ENCODE results near the gene RRP1B. TPM values are rescaled to one million over a fixed set of nuclear protein-coding genes. Genes with fewer than 3 reads are reported as not detected.
A peak's percentile ranks its signal among the peaks of the same experiment; 100 is the strongest.
"Not testable (repeated sequence)": the region's sequence is repeated elsewhere in the genome, so short reads cannot be mapped to it uniquely, and the experiment has no call there.

The RRP1B gene
- total RNA-seq, 1 donor = 17.4 TPM

GRCh38 chr21:43645136-43645891 is 14.0 kb upstream of the RRP1B start:
- Histone ChIP-seq H3K79me2 (ENCODE audit: insufficient read depth, low read length) (no peaks in the 10 kb centered on the region), H2AFZ (ENCODE audit: low read length) (peak overlapping the region; percentile 64), H3K4me1 (ENCODE audit: insufficient read depth, low read length) (peaks cover 27% of the 10 kb centered on the region), H3K4me3 (ENCODE audit: insufficient read depth, low read length) (peak overlapping the region; percentile 57), H3K27ac (ENCODE audit: low read depth, low read length) (peak overlapping the region; percentile 78), H3K36me3 (ENCODE audit: insufficient read depth, low read length) (no peaks in the 10 kb centered on the region), H3K9me3 (ENCODE audit: low read depth, low read length) (no peaks in the 10 kb centered on the region), H3K27me3 (ENCODE audit: insufficient read depth, low read length) (no peaks in the 10 kb centered on the region), H4K20me1 (ENCODE audit: insufficient read depth, low read length) (no peaks in the 10 kb centered on the region), H3K4me2 (ENCODE audit: insufficient read depth, low read length) (peak overlapping the region; percentile 77)
- peak; percentile 82 for TF ChIP-seq CTCF (IDR thresholded peaks at IDR 0.05; ENCODE audit: extremely low read depth, low read depth, low read length)
- peak; percentile 87 for DNase-seq (ENCODE audit: insufficient read length, low spot score, missing footprints)

GRCh38 chr21:43645976-43646375 is 13.4 kb upstream of the RRP1B start:
- H3K9me3 ChIP-seq (ENCODE audit: low read depth, low read length) = no peaks in the 10 kb centered on the region
- DNase-seq (ENCODE audit: insufficient read length, low spot score, missing footprints) = no peak
- H3K27ac ChIP-seq (ENCODE audit: low read depth, low read length) = peak overlapping the region; percentile 78
- peak overlapping the region; percentile 64 for H2AFZ ChIP-seq (ENCODE audit: low read length)
- no peaks in the 10 kb centered on the region for H4K20me1 ChIP-seq (ENCODE audit: insufficient read depth, low read length)
- H3K4me1 ChIP-seq (ENCODE audit: insufficient read depth, low read length) = peaks cover 26% of the 10 kb centered on the region
- no peak for TF ChIP-seq CTCF (IDR thresholded peaks at IDR 0.05; ENCODE audit: extremely low read depth, low read depth, low read length)
- no peaks in the 10 kb centered on the region for H3K79me2 ChIP-seq (ENCODE audit: insufficient read depth, low read length)
- no peaks in the 10 kb centered on the region for H3K27me3 ChIP-seq (ENCODE audit: insufficient read depth, low read length)
- peak overlapping the region; percentile 57 for H3K4me3 ChIP-seq (ENCODE audit: insufficient read depth, low read length)
- H3K36me3 ChIP-seq (ENCODE audit: insufficient read depth, low read length) = no peaks in the 10 kb centered on the region
- H3K4me2 ChIP-seq (ENCODE audit: insufficient read depth, low read length) = peak overlapping the region; percentile 77

- Histone ChIP-seq H2AFZ (ENCODE audit: low read length) (no peak overlapping the region), H3K27ac (ENCODE audit: low read depth, low read length) (peak overlapping the region; percentile 19), H3K36me3 (ENCODE audit: insufficient read depth, low read length) (no peaks in the 10 kb centered on the region), H3K4me1 (ENCODE audit: insufficient read depth, low read length) (peaks cover 26% of the 10 kb centered on the region), H3K4me2 (ENCODE audit: insufficient read depth, low read length) (peak overlapping the region; percentile 77), H3K4me3 (ENCODE audit: insufficient read depth, low read length) (no peak overlapping the region), H3K27me3 (ENCODE audit: insufficient read depth, low read length) (no peaks in the 10 kb centered on the region), H3K9me3 (ENCODE audit: low read depth, low read length) (no peaks in the 10 kb centered on the region), H4K20me1 (ENCODE audit: insufficient read depth, low read length) (no peaks in the 10 kb centered on the region), H3K79me2 (ENCODE audit: insufficient read depth, low read length) (no peaks in the 10 kb centered on the region)
- DNase-seq (ENCODE audit: insufficient read length, low spot score, missing footprints) = peak; percentile 92
- TF ChIP-seq CTCF (IDR thresholded peaks at IDR 0.05; ENCODE audit: extremely low read depth, low read depth, low read length) = peak; percentile 100
Observed at GRCh38 chr21:43646550-43647260, 12.7 kb upstream of the RRP1B start.

- Histone ChIP-seq H3K27ac (ENCODE audit: low read depth, low read length) (no peak overlapping the region), H3K36me3 (ENCODE audit: insufficient read depth, low read length) (no peaks in the 10 kb centered on the region), H3K9me3 (ENCODE audit: low read depth, low read length) (no peaks in the 10 kb centered on the region), H4K20me1 (ENCODE audit: insufficient read depth, low read length) (no peaks in the 10 kb centered on the region), H3K4me1 (ENCODE audit: insufficient read depth, low read length) (peaks cover 26% of the 10 kb centered on the region), H3K4me2 (ENCODE audit: insufficient read depth, low read length) (no peak overlapping the region), H3K4me3 (ENCODE audit: insufficient read depth, low read length) (no peak overlapping the region), H3K27me3 (ENCODE audit: insufficient read depth, low read length) (no peaks in the 10 kb centered on the region), H2AFZ (ENCODE audit: low read length) (no peak overlapping the region), H3K79me2 (ENCODE audit: insufficient read depth, low read length) (no peaks in the 10 kb centered on the region)
- TF ChIP-seq CTCF (IDR thresholded peaks at IDR 0.05; ENCODE audit: extremely low read depth, low read depth, low read length) = no peak
- DNase-seq (ENCODE audit: insufficient read length, low spot score, missing footprints) = no peak
Observed at GRCh38 chr21:43648171-43648570, 11.2 kb upstream of the RRP1B start.

- not testable (repeated sequence) for H3K9me3 ChIP-seq (ENCODE audit: low read depth, low read length); H3K27ac ChIP-seq (ENCODE audit: low read depth, low read length); H4K20me1 ChIP-seq (ENCODE audit: insufficient read depth, low read length); DNase-seq (ENCODE audit: insufficient read length, low spot score, missing footprints); H3K4me1 ChIP-seq (ENCODE audit: insufficient read depth, low read length); H3K79me2 ChIP-seq (ENCODE audit: insufficient read depth, low read length); H3K4me2 ChIP-seq (ENCODE audit: insufficient read depth, low read length); H3K27me3 ChIP-seq (ENCODE audit: insufficient read depth, low read length); H3K36me3 ChIP-seq (ENCODE audit: insufficient read depth, low read length); H3K4me3 ChIP-seq (ENCODE audit: insufficient read depth, low read length); H2AFZ ChIP-seq (ENCODE audit: low read length)
Observed at GRCh38 chr21:43651926-43652325, 7.4 kb upstream of the RRP1B start.
